Trophoblast cell (in vitro differentiated cells and primary cell): ENCODE results near the gene GDAP2.

Experiments
- DNase-seq, 2 donors: peaks; one replicate each; pipeline ENCODE4 v3.0.0-alpha.2; 2016
- H2AFZ ChIP-seq: 2 replicates; pipeline ENCODE4 v1.6.1; 2013; ENCODE audit warnings: low read length, moderate library complexity, mild to moderate bottlenecking; ENCODE audit not compliant: insufficient read depth, poor library complexity
- H2AK5ac ChIP-seq: 2 replicates; pipeline ENCODE4 v1.6.1; 2013; ENCODE audit warnings: mild to moderate bottlenecking, low read length
- H2BK120ac ChIP-seq: 2 replicates; pipeline ENCODE4 v1.6.1; 2013; ENCODE audit warnings: low read length, mild to moderate bottlenecking, moderate library complexity; ENCODE audit not compliant: insufficient read depth, poor library complexity
- H2BK12ac ChIP-seq: 2 replicates; pipeline ENCODE4 v1.6.1; 2013; ENCODE audit warnings: mild to moderate bottlenecking, low read length, moderate library complexity
- H2BK5ac ChIP-seq: 2 replicates; pipeline ENCODE4 v1.6.1; 2013; ENCODE audit warnings: low read length, low read depth, moderate library complexity, mild to moderate bottlenecking; ENCODE audit not compliant: poor library complexity
- H3K14ac ChIP-seq: 2 replicates; pipeline ENCODE4 v1.6.1; 2013; ENCODE audit warnings: mild to moderate bottlenecking, low read length
- H3K18ac ChIP-seq: 2 replicates; pipeline ENCODE4 v1.6.1; 2013; ENCODE audit warnings: mild to moderate bottlenecking, low read length
- H3K23ac ChIP-seq: 2 replicates; pipeline ENCODE4 v1.6.1; 2013; ENCODE audit warnings: low read length
- H3K27ac ChIP-seq: 2 replicates; pipeline ENCODE4 v1.5.1; 2013; ENCODE audit warnings: low read depth, mild to moderate bottlenecking, inconsistent platforms, low read length, moderate library complexity
- H3K27me3 ChIP-seq: 2 replicates; pipeline ENCODE4 v1.6.1; 2013; ENCODE audit warnings: inconsistent platforms, mild to moderate bottlenecking, low read length, moderate library complexity; ENCODE audit not compliant: insufficient read depth
- H3K36me3 ChIP-seq, 2 experiments: 1 replicate in 1 of 2; 2 replicates in 1 of 2; pipeline ENCODE4 v1.6.1; 2013; ENCODE audit warnings: low read length in 2 of 2, mild to moderate bottlenecking in 2 of 2, moderate library complexity in 1 of 2; ENCODE audit not compliant: insufficient read depth in 2 of 2, control insufficient read depth in 1 of 2
- H3K4ac ChIP-seq: 2 replicates; pipeline ENCODE4 v1.6.1; 2013; ENCODE audit warnings: low read depth, mild to moderate bottlenecking, low read length, moderate library complexity
- H3K4me1 ChIP-seq, 2 experiments: 1 replicate in 1 of 2; 2 replicates in 1 of 2; pipeline ENCODE4 v1.6.1; 2013; ENCODE audit warnings: low read length in 2 of 2, mild to moderate bottlenecking in 2 of 2, moderate library complexity in 1 of 2; ENCODE audit not compliant: insufficient read depth in 2 of 2, control insufficient read depth in 1 of 2
- H3K4me2 ChIP-seq: 2 replicates; pipeline ENCODE4 v1.6.1; 2013; ENCODE audit warnings: inconsistent platforms, mild to moderate bottlenecking, low read length, moderate library complexity
- H3K4me3 ChIP-seq: 2 replicates; pipeline ENCODE4 v1.5.1; 2013; ENCODE audit warnings: mild to moderate bottlenecking, low read depth, low read length, inconsistent platforms
- H3K79me1 ChIP-seq: one replicate; pipeline ENCODE4 v1.6.1; 2013; ENCODE audit warnings: low read length
- H3K79me2 ChIP-seq: 2 replicates; pipeline ENCODE4 v1.6.1; 2013; ENCODE audit warnings: low read length, mild to moderate bottlenecking; ENCODE audit not compliant: control insufficient read depth, insufficient read depth, poor library complexity
- H3K9ac ChIP-seq: 2 replicates; pipeline ENCODE4 v1.6.1; 2013; ENCODE audit warnings: mild to moderate bottlenecking, low read length
- H3K9me3 ChIP-seq: 2 replicates; pipeline ENCODE4 v1.6.1; 2013; ENCODE audit warnings: low read depth, mild to moderate bottlenecking, control low read depth, inconsistent platforms, low read length; ENCODE audit not compliant: insufficient read depth
- H4K12ac ChIP-seq: 2 replicates; pipeline ENCODE4 v1.6.1; 2013; ENCODE audit warnings: low read depth, mild to moderate bottlenecking, low read length, moderate library complexity
- H4K8ac ChIP-seq: 2 replicates; pipeline ENCODE4 v1.6.1; 2013; ENCODE audit warnings: low read depth, mild to moderate bottlenecking, low read length, moderate library complexity
- H4K91ac ChIP-seq: one replicate; pipeline ENCODE4 v1.6.1; 2013; ENCODE audit warnings: low read depth, mild to moderate bottlenecking, low read length, moderate library complexity
- WGBS: extraction: QIAGEN DNeasy Blood & Tissue Kit; methylation state at CpG from one replicate; pipeline ENCODE4 v1.1.7; 2013; ENCODE audit warnings: missing lambda C conversion rate; ENCODE audit not compliant: insufficient read length, insufficient coverage; ENCODE audit errors: extremely low coverage; 5-methylcytosine and 5-hydroxymethylcytosine counted together

The GDAP2 gene

GRCh38 chr1:117895482-117896114 lies 33.8 kb downstream of the GDAP2 start:
- no peak overlapping the region for H3K23ac ChIP-seq
- H3K79me2 ChIP-seq, result no peaks in the 10 kb centered on the region
- H2AK5ac ChIP-seq, result no peak overlapping the region
- no peaks in the 10 kb centered on the region for H3K9me3 ChIP-seq
- H3K36me3 ChIP-seq, result peaks cover 2 to 8% of the 10 kb centered on the region in 2 experiments
- H3K4me3 ChIP-seq, result no peak overlapping the region
- H2BK5ac ChIP-seq, result no peak overlapping the region
- no CpG with 5 or more reads among the region's 4 CpGs for WGBS
- H3K18ac ChIP-seq, result no peak overlapping the region
- H3K27me3 ChIP-seq, result no peaks in the 10 kb centered on the region
- no peak overlapping the region for H2BK120ac ChIP-seq
- no peak overlapping the region for H3K14ac ChIP-seq
- no peak overlapping the region for H3K9ac ChIP-seq
- H3K79me1 ChIP-seq, result no peaks in the 10 kb centered on the region
- H3K27ac ChIP-seq, result no peak overlapping the region
- no peak overlapping the region for H3K4me2 ChIP-seq
- H4K12ac ChIP-seq, result no peak overlapping the region
- H2BK12ac ChIP-seq, result no peak overlapping the region
- H3K4me1 ChIP-seq, result no peaks in the 10 kb centered on the region
- no peak overlapping the region for H4K91ac ChIP-seq
- H2AFZ ChIP-seq, result no peak overlapping the region
- peak; percentile 57 to 90 for DNase-seq
- no peak overlapping the region for H3K4ac ChIP-seq
- H4K8ac ChIP-seq, result no peak overlapping the region

- H3K36me3 ChIP-seq, result peaks cover 2 to 6% of the 10 kb centered on the region in 2 experiments
- no peak overlapping the region for H2AFZ ChIP-seq
- no peak overlapping the region for H3K4ac ChIP-seq
- no peak overlapping the region for H3K23ac ChIP-seq
- H4K91ac ChIP-seq, result no peak overlapping the region
- H3K4me3 ChIP-seq, result no peak overlapping the region
- no peaks in the 10 kb centered on the region for H3K9me3 ChIP-seq
- no peaks in the 10 kb centered on the region for H3K27me3 ChIP-seq
- no peak overlapping the region for H2BK120ac ChIP-seq
- H3K27ac ChIP-seq, result no peak overlapping the region
- H2BK12ac ChIP-seq, result no peak overlapping the region
- no peaks in the 10 kb centered on the region for H3K79me1 ChIP-seq
- no peak overlapping the region for H3K18ac ChIP-seq
- H2BK5ac ChIP-seq, result no peak overlapping the region
- H3K14ac ChIP-seq, result no peak overlapping the region
- no peak overlapping the region for H3K4me2 ChIP-seq
- H4K12ac ChIP-seq, result no peak overlapping the region
- DNase-seq, result peak in 1 of 2 donors; percentile 38
- H3K4me1 ChIP-seq, result no peaks in the 10 kb centered on the region
- no peak overlapping the region for H4K8ac ChIP-seq
- no peak overlapping the region for H2AK5ac ChIP-seq
- no peak overlapping the region for H3K9ac ChIP-seq
- no CpG with 5 or more reads among the region's 1 CpG for WGBS
- no peaks in the 10 kb centered on the region for H3K79me2 ChIP-seq
Measured at GRCh38 chr1:117894078-117894477, 35.3 kb downstream of the GDAP2 start.

GRCh38 chr1:117892512-117892911 lies 36.9 kb downstream of the GDAP2 start:
- H2BK5ac ChIP-seq, result no peak overlapping the region
- H3K4me1 ChIP-seq, result no peaks in the 10 kb centered on the region
- H3K4me2 ChIP-seq, result no peak overlapping the region
- H3K27me3 ChIP-seq, result no peaks in the 10 kb centered on the region
- WGBS, result no CpG with 5 or more reads among the region's 2 CpGs
- no peak overlapping the region for H2BK12ac ChIP-seq
- no peak overlapping the region for H4K8ac ChIP-seq
- H2AK5ac ChIP-seq, result no peak overlapping the region
- H3K18ac ChIP-seq, result no peak overlapping the region
- no peak for DNase-seq
- H4K91ac ChIP-seq, result no peak overlapping the region
- H2BK120ac ChIP-seq, result no peak overlapping the region
- H3K4me3 ChIP-seq, result no peak overlapping the region
- H3K9ac ChIP-seq, result no peak overlapping the region
- no peak overlapping the region for H3K4ac ChIP-seq
- H3K79me2 ChIP-seq, result no peaks in the 10 kb centered on the region
- no peak overlapping the region for H2AFZ ChIP-seq
- H3K23ac ChIP-seq, result no peak overlapping the region
- peaks cover 2 to 5% of the 10 kb centered on the region in 2 experiments for H3K36me3 ChIP-seq
- no peak overlapping the region for H3K27ac ChIP-seq
- H3K14ac ChIP-seq, result no peak overlapping the region
- no peaks in the 10 kb centered on the region for H3K79me1 ChIP-seq
- H4K12ac ChIP-seq, result no peak overlapping the region
- no peaks in the 10 kb centered on the region for H3K9me3 ChIP-seq

- Histone ChIP-seq H3K36me3 (peaks cover 2% of the 10 kb centered on the region in 2 experiments), H3K18ac (no peak overlapping the region), H2BK12ac (no peak overlapping the region), H3K4me3 (no peak overlapping the region), H3K9ac (no peak overlapping the region), H4K12ac (no peak overlapping the region), H3K4ac (no peak overlapping the region), H3K79me1 (no peaks in the 10 kb centered on the region), H3K23ac (no peak overlapping the region), H3K4me1 (no peaks in the 10 kb centered on the region), H3K14ac (no peak overlapping the region), H3K4me2 (no peak overlapping the region), H3K9me3 (no peaks in the 10 kb centered on the region), H3K27me3 (no peaks in the 10 kb centered on the region), H2BK120ac (no peak overlapping the region), H2AFZ (no peak overlapping the region), H4K91ac (no peak overlapping the region), H2BK5ac (no peak overlapping the region), H2AK5ac (no peak overlapping the region), H3K27ac (no peak overlapping the region), H4K8ac (no peak overlapping the region), H3K79me2 (no peaks in the 10 kb centered on the region)
- WGBS, result no CpG with 5 or more reads among the region's 2 CpGs
- no peak for DNase-seq
Measured at GRCh38 chr1:117890452-117890851, 39.0 kb downstream of the GDAP2 start.
